ENCODE results near the gene DYNC1H1.
"Not testable (repeated sequence)": the region's sequence is repeated elsewhere in the genome, so short reads cannot be mapped to it uniquely, and the experiment has no call there.

The DYNC1H1 gene

DNA sequence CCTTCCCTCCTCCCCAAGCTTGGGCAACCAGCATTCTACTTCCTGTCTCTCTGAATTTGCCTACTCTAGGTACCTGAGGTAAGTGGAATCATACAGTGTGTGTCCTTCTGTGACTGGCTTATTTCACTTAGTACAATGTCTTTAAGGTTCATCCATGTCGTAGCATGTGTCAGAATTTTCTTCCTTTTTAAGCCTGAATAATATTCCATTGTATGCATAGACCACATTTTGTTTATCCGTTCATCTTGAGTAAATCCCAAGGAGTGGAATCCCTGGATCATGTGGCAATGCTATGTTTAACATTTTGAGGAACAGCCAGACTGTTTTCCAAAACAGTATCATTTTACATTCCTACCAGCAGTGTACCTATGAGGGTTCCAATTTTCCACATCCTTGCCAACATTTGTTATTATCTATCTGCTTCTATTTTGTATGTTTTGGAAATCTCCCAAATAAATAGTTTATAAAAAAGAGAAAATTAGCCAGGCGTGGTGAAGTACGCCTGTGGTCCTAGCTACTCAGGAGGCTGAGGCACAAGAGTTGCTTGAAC, 110.1 kb downstream of the DYNC1H1 start:
- DNase-seq = no peak

GRCh38 chr14:102075155-102075554, 110.8 kb downstream of the DYNC1H1 start:
- no peak for DNase-seq

GRCh38 chr14:102077382-102077709, 113.0 kb downstream of the DYNC1H1 start:
- DNase-seq = no peak

DNA sequence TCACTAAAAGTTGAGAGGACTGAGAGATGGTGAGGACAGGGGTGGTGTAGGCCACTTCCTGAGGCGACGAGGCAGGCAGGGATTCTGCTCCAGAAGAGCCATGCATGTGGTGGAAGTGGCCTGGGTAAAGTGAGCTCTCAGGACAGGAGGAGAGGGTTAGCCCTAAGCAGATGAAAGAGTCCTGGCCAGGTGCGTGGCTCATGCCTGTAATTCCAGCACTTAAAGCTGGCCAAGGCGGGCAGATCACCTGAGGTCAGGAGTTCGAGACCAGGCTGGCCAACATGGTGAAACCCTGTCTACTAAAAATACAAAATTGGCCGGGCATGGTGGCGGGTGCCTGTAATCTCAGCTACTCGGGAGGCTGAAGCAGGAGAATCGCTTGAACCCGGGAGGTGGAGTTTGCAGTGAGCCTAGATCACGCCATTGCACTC, 114.0 kb downstream of the DYNC1H1 start:
- not testable (repeated sequence) for DNase-seq

DNA sequence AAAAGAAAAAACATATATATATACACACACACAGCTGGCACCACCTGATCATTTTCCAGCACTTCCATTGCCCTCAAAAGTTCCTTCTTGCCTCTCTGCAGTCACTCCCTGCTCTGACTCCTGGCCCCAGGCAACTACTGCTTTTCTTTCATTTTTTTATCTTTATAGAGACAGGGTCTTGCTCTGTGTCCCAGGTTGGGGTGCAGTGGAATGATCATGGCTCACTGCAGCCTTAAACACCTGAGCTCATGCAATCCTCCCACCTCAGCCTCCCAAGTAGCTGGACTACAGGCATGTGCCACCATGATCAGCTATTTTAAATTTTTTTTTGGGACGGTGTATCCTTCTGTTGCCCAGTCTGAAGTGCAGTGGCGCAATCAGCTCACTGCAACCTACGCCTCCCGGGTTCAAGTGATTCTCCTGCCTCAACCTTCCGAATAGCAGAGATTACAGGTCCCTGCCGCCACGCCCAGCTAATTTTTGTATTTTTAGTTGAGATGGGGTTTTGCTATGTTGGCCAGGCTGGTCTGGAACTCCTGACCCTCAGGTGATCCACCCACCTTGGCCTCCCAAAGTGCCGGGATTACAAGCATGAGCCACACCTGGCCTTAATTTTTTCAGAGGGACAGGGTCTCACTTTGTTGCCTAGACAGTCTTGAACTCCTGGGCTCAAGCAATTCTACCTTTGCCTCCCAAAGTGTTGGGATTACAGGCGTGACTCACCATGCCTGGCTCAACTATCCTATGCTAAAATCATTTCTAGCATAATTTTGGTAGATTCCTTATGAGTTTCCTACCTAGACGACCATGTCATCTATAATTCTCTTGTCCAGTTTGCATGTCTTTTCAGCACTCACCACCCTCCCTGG, 114.7 kb downstream of the DYNC1H1 start:
- no peak for DNase-seq

DNA sequence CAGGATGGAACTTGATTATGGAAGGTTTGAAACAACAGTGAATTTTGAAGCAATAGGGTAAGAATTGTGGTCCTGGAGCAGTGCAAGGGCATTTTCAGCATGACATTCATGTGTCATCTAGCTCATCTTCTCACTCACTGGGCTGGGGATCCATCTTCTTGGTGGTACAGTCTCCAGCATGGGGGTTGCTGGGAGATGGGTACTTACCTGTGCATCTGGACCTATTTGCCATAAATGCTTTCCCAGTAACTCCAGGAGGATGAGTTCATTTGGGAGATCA, 115.3 kb downstream of the DYNC1H1 start:
- no peak for DNase-seq

GRCh38 chr14:102080183-102081080, 116.1 kb downstream of the DYNC1H1 start:
- DNase-seq = no peak

DNA sequence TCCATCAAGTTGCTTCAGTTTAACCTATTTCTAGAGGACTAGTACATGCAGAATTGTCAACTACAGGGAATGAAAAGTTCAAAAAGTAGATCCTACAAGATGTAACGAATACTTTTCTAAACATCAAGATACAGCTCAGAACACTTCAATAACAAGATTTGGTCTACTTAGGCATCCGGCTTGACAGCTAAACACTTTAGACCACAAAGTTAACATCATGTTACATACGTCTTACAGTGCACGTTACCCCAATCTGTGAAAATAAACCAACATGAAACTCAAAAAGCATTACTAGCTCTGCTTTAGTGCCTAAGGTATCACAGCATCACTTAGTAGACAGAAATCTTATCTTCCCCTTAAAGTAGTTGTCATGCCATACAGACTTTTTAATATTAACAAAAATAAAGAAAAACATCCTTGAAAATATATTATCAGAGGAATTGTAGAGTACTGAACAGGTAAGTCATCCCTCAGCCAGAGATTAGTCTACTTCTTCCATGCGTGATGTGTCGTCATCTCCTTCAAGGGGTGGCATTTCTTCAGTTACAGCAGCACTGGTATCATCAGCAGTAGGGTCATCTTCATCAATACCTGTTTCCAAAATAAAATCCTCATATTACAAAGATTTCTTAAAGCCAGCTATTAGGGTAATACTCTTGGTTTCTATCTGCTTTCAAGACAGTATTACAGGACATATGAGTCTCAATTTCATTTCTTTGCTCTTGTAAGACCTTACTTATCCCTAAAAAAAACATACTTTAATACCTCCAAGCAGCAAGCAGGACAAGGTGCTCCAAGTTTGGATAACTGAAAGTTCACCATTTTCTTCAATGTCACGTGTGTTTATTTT, 117.1 kb downstream of the DYNC1H1 start:
- no peak for DNase-seq

DNA sequence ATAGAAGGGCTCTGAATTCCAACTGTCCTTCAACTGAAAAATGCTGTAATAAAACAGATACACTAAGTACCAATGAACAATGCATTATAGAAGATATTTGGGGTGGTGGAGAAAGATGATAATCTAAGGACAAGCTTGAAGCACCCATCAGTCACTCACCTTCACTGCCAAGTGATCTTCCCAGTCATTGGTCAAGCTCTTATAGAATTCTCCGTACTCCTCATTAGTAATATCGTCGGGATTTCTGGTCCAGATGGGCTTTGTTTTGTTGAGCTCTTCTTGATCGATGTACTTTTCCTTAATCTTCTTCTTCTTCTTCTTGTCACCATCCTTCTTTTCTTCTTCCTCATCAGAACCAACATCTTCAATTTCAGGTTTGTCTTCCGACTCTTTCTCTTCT, 120.1 kb downstream of the DYNC1H1 start:
- not testable (repeated sequence) for DNase-seq

GRCh38 chr14:102084931-102085330, 120.6 kb downstream of the DYNC1H1 start:
- DNase-seq = no peak

GRCh38 chr14:102085488-102085887, 121.1 kb downstream of the DYNC1H1 start:
- DNase-seq = no peak

DNA sequence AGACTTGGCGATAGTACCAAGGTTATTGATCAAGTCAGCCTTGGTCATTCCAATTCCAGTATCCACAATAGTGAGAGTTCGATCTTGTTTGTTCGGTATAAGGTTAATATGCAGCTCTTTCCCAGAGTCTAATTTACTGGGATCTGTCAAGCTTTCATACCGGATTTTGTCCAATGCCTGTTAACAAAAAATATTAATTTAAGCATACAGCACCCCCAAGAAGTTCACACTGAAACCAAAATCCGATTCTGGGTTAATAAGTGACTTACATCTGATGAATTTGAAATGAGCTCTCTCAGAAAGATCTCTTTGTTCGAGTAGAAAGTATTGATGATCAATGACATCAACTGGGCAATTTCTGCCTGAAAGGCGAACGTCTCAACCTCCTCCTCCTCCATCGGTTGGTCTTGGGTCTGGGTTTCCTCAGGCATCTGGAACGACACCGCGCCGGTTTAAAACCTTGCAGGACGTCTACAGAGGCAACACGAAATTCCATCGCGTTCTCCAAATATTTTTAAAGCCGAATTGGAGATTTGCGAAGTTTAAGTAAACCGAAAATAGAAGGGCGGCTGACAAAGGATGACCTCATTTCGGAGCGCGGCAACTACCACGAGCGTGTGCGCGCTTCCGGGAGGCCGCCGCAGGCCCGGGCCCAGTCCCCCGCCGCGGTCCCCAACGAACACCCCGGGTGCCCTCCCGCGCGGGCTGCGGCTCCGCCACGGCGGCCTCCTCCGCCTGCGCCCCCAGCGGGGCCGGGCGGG, 121.8 kb downstream of the DYNC1H1 start:
- no peak for DNase-seq

DNA sequence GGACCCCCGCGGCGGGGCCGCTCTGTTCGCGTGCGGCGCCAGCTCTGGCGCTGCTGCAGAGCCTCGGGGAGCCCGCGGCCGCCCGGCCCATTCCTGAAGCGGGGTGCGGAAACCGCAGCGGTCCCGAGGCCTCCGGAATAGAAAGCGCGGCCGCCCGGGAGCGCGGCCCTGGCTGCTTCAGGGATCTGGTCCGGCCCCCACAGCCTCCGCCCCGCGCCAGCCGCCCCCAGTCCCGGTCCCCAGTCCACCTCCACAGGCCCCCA, 122.3 kb downstream of the DYNC1H1 start:
- no peak for DNase-seq

GRCh38 chr14:102086972-102087761, 122.8 kb downstream of the DYNC1H1 start, which contains the start of gene HSP90AA1:
HSP90AA1 (minus strand) TSS chr14:102087044; CDS start chr14:102086378, 666 bp downstream.
- DNase-seq = peak; percentile 62 to 88

- DNase-seq = no peak
Measured at GRCh38 chr14:102087762-102088011, 123.3 kb downstream of the DYNC1H1 start.

DNA sequence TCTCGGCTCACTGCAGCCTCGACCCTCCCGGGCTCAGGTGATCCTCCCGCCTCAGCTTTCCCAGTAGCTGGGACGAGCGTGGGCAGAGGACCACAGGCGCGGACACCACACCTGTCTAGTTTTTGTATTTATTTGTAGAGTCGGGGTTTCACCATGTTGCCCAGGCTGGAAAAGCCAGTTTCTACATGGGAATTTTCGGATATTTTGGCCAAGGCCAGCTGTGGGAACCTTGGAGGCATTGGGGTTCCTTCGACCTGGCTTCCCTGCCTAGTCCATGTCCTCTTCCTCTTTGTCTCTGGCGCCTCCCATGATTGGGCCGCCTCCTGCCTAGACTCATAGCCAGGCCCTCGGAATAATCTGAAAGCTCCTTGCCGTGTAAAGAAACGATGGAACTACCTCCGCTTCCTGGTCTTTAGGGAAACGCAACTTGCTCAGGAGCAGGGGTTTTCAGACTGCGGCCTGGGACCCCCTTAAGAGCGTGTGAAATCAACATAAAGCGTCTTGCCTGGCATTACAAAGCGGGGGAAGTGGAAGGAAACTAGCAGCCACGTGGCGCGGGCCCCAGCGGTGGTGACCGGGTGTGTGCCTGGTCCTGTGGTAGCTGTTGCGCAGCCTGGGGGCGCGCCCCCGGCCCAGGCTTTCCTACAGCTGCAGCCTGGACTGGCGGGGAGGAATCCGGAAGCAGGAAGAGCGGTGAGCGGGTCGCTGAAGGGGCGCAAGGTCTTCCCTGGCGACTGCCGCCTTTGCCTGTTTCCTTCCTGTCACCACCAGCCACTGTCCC, 123.8 kb downstream of the DYNC1H1 start:
- DNase-seq = peak in 1 of 2 donors; percentile 65

DNA sequence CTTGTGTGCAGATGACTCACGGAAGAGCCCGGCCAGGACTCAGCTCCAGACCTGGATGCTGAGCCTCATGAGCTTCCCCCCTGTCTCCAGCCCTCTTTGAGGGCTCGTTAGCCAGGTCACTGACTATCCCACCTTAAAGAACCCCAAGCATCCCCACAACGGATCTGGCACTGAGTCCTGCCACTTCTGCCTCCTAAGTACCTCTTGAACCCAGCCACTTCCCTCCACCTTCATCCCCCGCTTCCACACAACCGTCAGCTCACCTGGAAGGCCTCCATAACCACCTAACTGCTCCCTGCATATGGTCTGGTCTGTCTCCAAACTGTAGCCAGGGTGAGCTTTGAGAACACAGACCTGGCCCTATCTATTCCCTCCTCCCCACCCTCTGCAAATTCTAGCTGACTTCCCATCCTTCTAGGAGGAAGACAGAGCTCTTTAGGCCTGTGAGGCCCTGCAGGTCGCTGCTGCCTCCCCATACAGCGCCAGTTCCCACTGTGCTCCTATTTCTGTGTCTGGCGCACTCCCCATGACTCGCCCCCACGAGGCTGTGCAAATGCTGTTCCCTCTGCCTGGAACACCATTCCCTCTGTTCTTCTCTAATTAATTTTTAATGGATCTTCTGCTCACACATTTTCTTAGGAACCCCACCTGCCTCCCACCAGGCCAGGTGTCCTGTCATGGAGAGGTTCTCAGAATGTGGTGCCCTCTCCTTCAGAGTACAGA, 125.4 kb downstream of the DYNC1H1 start:
- no peak for DNase-seq

DNA sequence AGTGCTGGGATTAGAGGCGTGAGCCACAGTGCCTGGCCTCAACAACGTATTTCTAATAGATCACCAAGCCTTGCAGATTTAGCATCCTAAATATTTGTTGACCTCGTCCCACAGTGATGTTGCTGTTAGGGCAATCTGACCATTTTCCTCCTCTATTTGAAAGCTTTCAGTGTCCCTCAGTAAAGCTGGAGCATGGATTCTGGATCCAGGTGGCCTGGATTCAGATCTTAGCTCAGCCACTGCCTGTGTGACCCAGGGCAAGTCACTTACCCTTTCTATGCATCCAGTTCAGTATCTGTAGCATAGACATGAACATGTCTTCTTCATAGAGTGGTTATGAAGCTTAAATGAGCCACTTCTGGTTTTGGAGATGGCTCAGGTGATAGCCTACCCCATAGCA, 126.3 kb downstream of the DYNC1H1 start:
- no peak for DNase-seq

GRCh38 chr14:102092806-102093205, 128.4 kb downstream of the DYNC1H1 start:
- no peak for DNase-seq

DNA sequence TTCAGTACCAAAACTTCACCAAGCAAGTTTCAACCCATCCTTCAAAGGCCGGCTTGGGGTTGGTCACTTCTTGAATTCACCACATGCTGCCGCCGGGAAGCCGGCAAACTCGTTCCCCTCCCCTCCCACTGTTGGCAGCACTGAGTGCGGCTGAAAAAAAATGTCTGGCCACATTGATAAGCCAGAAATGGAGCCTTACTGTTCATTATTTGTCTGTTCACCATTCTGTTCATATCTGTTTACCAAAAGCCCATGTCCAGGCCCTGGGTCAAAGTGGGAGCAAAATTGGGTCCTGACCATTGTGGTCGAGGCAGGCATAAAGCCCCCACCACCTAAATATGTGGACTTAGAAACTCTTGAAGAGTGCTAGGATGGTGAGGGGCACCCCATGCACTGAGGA, 129.7 kb downstream of the DYNC1H1 start:
- no peak for DNase-seq

All from hippocampal formation (tissue), 2 donors.